CD14-positive monocyte (primary cell): Measurements from ENCODE around the gene WWOX. TPM values are rescaled to one million over a fixed set of nuclear protein-coding genes. Genes with fewer than 3 reads are reported as not detected.

Experiments
- DNase-seq, 3 donors: peaks; one replicate each; pipeline ENCODE4 v3.0.0-alpha.2; 2011 to 2022
- H2AFZ ChIP-seq: 2 replicates; pipeline ENCODE4 v1.6.0; 2012; ENCODE audit warnings: mild to moderate bottlenecking, low read depth, low read length, inconsistent platforms; ENCODE audit not compliant: insufficient read depth, poor library complexity, severe bottlenecking
- H3K27ac ChIP-seq, 2 donors: 1 replicate in 1 of 2; 2 replicates in 1 of 2; pipeline ENCODE4 v1.5.1; 2012 to 2013; ENCODE audit warnings: low read length in 2 of 2, control low read depth in 1 of 2, inconsistent platforms in 1 of 2, low read depth in 1 of 2, mild to moderate bottlenecking in 1 of 2
- H3K27me3 ChIP-seq, 2 donors: one replicate each; pipeline versions ENCODE4 v1.6.0 to v1.6.1; 2011 to 2013; ENCODE audit warnings: low read length in 2 of 2; ENCODE audit not compliant: control insufficient read depth in 2 of 2, insufficient read depth in 2 of 2
- H3K36me3 ChIP-seq, 2 donors: replicated peaks in 1 of 2; 1 replicate in 1 of 2; 2 replicates in 1 of 2; pipeline versions ENCODE4 v1.5.1 to v1.6.1; 2012 to 2013; ENCODE audit warnings: low read length in 2 of 2, control low read depth in 1 of 2, inconsistent platforms in 1 of 2, mild to moderate bottlenecking in 1 of 2; ENCODE audit not compliant: insufficient read depth in 2 of 2, control insufficient read depth in 1 of 2
- H3K4me1 ChIP-seq, 2 donors: 1 replicate in 1 of 2; 2 replicates in 1 of 2; pipeline versions ENCODE4 v1.5.1 to v1.6.1; 2012 to 2013; ENCODE audit warnings: low read length in 2 of 2, control low read depth in 1 of 2, inconsistent platforms in 1 of 2, mild to moderate bottlenecking in 1 of 2, moderate library complexity in 1 of 2; ENCODE audit not compliant: insufficient read depth in 2 of 2, control insufficient read depth in 1 of 2
- H3K4me2 ChIP-seq: replicated peaks from 2 replicates; pipeline ENCODE3; 2012; ENCODE audit warnings: low read length, moderate library complexity, mild to moderate bottlenecking; ENCODE audit not compliant: poor library complexity, severe bottlenecking; ENCODE audit errors: extremely low read depth
- H3K4me3 ChIP-seq, 3 experiments: fragments of 200-600 bp in 1 of 3; sonication (generic) in 1 of 3; replicated peaks in 1 of 3; 1 replicate in 2 of 3; 2 replicates in 1 of 3; pipeline ENCODE4 v1.5.1; 2011 to 2013; ENCODE audit warnings: low read length in 3 of 3, mild to moderate bottlenecking in 3 of 3, control low read depth in 2 of 3, low read depth in 2 of 3, inconsistent platforms in 1 of 3, moderate library complexity in 1 of 3
- H3K79me2 ChIP-seq: 2 replicates; pipeline ENCODE4 v1.6.0; 2012; ENCODE audit warnings: mild to moderate bottlenecking, control low read depth, inconsistent platforms, low read length, moderate library complexity; ENCODE audit not compliant: insufficient read depth
- H3K9ac ChIP-seq: 2 replicates; pipeline ENCODE4 v1.6.0; 2017; ENCODE audit warnings: low read length, mild to moderate bottlenecking; ENCODE audit not compliant: insufficient read depth, poor library complexity, severe bottlenecking
- H3K9me3 ChIP-seq, 2 donors: replicated peaks in 1 of 2; 1 replicate in 1 of 2; 2 replicates in 1 of 2; pipeline versions ENCODE4 v1.5.1 to v1.6.1; 2012 to 2013; ENCODE audit warnings: low read length in 2 of 2, control low read depth in 1 of 2; ENCODE audit not compliant: control insufficient read depth in 1 of 2, insufficient read depth in 1 of 2
- H4K20me1 ChIP-seq: 2 replicates; pipeline ENCODE4 v1.6.0; 2012; ENCODE audit warnings: mild to moderate bottlenecking, low read length, control low read depth, moderate library complexity; ENCODE audit not compliant: insufficient read depth
- H3K27ac Mint-ChIP-seq, 7 donors: one replicate each; pipeline ENCODE4 v1.8.0; 2020; ENCODE audit warnings: mild to moderate bottlenecking in 7 of 7, mixed read lengths in 7 of 7, moderate library complexity in 6 of 7, inconsistent platforms in 2 of 7
- H3K27me3 Mint-ChIP-seq, 3 donors: one replicate each; pipeline ENCODE4 v1.8.0; 2021 to 2022; ENCODE audit warnings: low read depth in 3 of 3, mild to moderate bottlenecking in 3 of 3, mixed read lengths in 3 of 3, moderate library complexity in 3 of 3, inconsistent platforms in 1 of 3
- H3K36me3 Mint-ChIP-seq, 2 donors: one replicate each; pipeline ENCODE4 v1.8.0; 2020; ENCODE audit warnings: mixed read lengths in 2 of 2, inconsistent platforms in 1 of 2, mild to moderate bottlenecking in 1 of 2
- H3K4me1 Mint-ChIP-seq: one replicate; pipeline ENCODE4 v1.8.0; 2020; ENCODE audit warnings: mild to moderate bottlenecking, mixed read lengths
- H3K4me3 Mint-ChIP-seq, 2 donors: one replicate each; pipeline ENCODE4 v1.8.0; 2020; ENCODE audit warnings: mild to moderate bottlenecking in 2 of 2, mixed read lengths in 2 of 2, moderate library complexity in 1 of 2
- H3K9me3 Mint-ChIP-seq, 7 donors: one replicate each; pipeline ENCODE4 v1.8.0; 2020 to 2022; ENCODE audit warnings: mixed read lengths in 7 of 7, mild to moderate bottlenecking in 6 of 7, moderate library complexity in 6 of 7, inconsistent platforms in 2 of 7
- CTCF ChIP-seq: fragments of 200-600 bp; IDR thresholded peaks from one replicate; pipeline ENCODE4 v1.8.0; 2022; ENCODE audit warnings: antibody characterized with exemption, mild to moderate bottlenecking
- WGBS: methylation state at CpG from one replicate; pipeline ENCODE4 v1.1.5; 2013; ENCODE audit warnings: missing lambda C conversion rate; ENCODE audit not compliant: insufficient coverage; 5-methylcytosine and 5-hydroxymethylcytosine counted together
- intact Hi-C, 2 donors: fragments of 100-400 bp; cut with micrococcal nuclease; formaldehyde crosslinking; loops; one replicate each; pipeline versions ENCODE4 v1.15.0 to v1.15.1; 2023
- polyA plus RNA-seq, 3 donors: library from polyadenylated mRNA; depleted of rRNA in 1 of 3; unstranded in 2 of 3; stranded (reverse) in 1 of 3; fragments of 300-500 nt in 2 of 3; fragments of >200 nt in 1 of 3; fragmentation: Illumina TruSeq in 2 of 3; gene quantifications; 1 replicate in 2 of 3; 2 replicates in 1 of 3; pipeline ENCODE4 v1.2.3, GENCODE V29; 2012 to 2021

The WWOX gene
- polyA plus RNA-seq, 3 donors = 4.0 to 7.0 (median 6.3) TPM

- H3K27me3 ChIP-seq = no peaks in the 10 kb centered on the region
- intact Hi-C loops = no loop called here
- H3K4me2 ChIP-seq = no peak overlapping the region
- Mint-ChIP-seq H3K36me3 (no peaks in the 10 kb centered on the region), H3K27me3 (peaks cover 0 to 3% (median 2%) of the 10 kb centered on the region in 3 donors), H3K27ac (peak overlapping the region in 1 of 7 donors; percentile 6), H3K4me1 (peaks cover 3% of the 10 kb centered on the region), H3K9me3 (peaks cover 0 to 4% (median 0%) of the 10 kb centered on the region in 7 donors), H3K4me3 (no peak overlapping the region)
- no peaks in the 10 kb centered on the region for H3K36me3 ChIP-seq
- no peaks in the 10 kb centered on the region for H3K4me1 ChIP-seq
- no peak overlapping the region for H2AFZ ChIP-seq
- no peak overlapping the region for H3K27ac ChIP-seq
- no peaks in the 10 kb centered on the region for H4K20me1 ChIP-seq
- no peaks in the 10 kb centered on the region for H3K79me2 ChIP-seq
- TF ChIP-seq CTCF = no peak
- DNase-seq = no peak
- no peak overlapping the region for H3K4me3 ChIP-seq
- H3K9me3 ChIP-seq = no peaks in the 10 kb centered on the region
- no peak overlapping the region for H3K9ac ChIP-seq
- WGBS = 93% methylated on average over 3 of the region's 5 CpGs
These were observed 890.9 kb downstream of the WWOX start for GRCh38 chr16:78990309-78990701.

- Histone ChIP-seq H3K9me3 (no peaks in the 10 kb centered on the region), H2AFZ (no peak overlapping the region), H3K4me3 (no peak overlapping the region), H3K4me2 (no peak overlapping the region), H3K79me2 (no peaks in the 10 kb centered on the region), H3K4me1 (no peaks in the 10 kb centered on the region), H4K20me1 (no peaks in the 10 kb centered on the region), H3K36me3 (no peaks in the 10 kb centered on the region), H3K9ac (no peak overlapping the region), H3K27me3 (no peaks in the 10 kb centered on the region), H3K27ac (no peak overlapping the region)
- Mint-ChIP-seq H3K36me3 (no peaks in the 10 kb centered on the region), H3K9me3 (peaks cover 0 to 4% (median 0%) of the 10 kb centered on the region in 7 donors), H3K27ac (no peak overlapping the region), H3K4me3 (no peak overlapping the region), H3K4me1 (peaks cover 3% of the 10 kb centered on the region), H3K27me3 (peaks cover 0 to 3% (median 2%) of the 10 kb centered on the region in 3 donors)
- WGBS = no CpG with 5 or more reads among the region's 6 CpGs
- no peak for DNase-seq
- no peak for TF ChIP-seq CTCF
- intact Hi-C loops = no loop called here
These were observed 892.5 kb downstream of the WWOX start for GRCh38 chr16:78992001-78992400.
